Cardiac fibroblast (primary cell): ENCODE data around the gene LRMDA.

ENCODE experiments used
- DNase-seq, 2 donors: peaks; one replicate each; pipeline versions ENCODE4 v3.0.0 to v3.0.0-alpha.2; 2010; ENCODE audit warnings: low read depth in 2 of 2
- H3K4me3 ChIP-seq, 2 donors: replicated peaks in 1 of 2; 1 replicate in 1 of 2; 2 replicates in 1 of 2; pipeline ENCODE4 v1.5.1; 2011; ENCODE audit warnings: low read depth in 2 of 2, low read length in 2 of 2, mild to moderate bottlenecking in 2 of 2, moderate library complexity in 1 of 2
- CTCF ChIP-seq: IDR thresholded peaks from one replicate; pipeline ENCODE4 v1.5.1; 2011; ENCODE audit warnings: low read depth, mild to moderate bottlenecking, low read length, inconsistent platforms

LRMDA gene

GRCh38 chr10:75937823-75938222 is 506.4 kb downstream of the LRMDA start:
- no peak overlapping the region for H3K4me3 ChIP-seq
- no peak for TF ChIP-seq CTCF
- DNase-seq, result no peak

GRCh38 chr10:75938380-75939122 is 507.1 kb downstream of the LRMDA start:
- TF ChIP-seq CTCF, result no peak
- DNase-seq, result no peak
- H3K4me3 ChIP-seq, result no peak overlapping the region

GRCh38 chr10:75939541-75939940 is 508.1 kb downstream of the LRMDA start:
- TF ChIP-seq CTCF, result no peak
- DNase-seq, result no peak
- no peak overlapping the region for H3K4me3 ChIP-seq

- no peak for TF ChIP-seq CTCF
- no peak for DNase-seq
- H3K4me3 ChIP-seq, result no peak overlapping the region
Observed at GRCh38 chr10:75940742-75941141, 509.3 kb downstream of the LRMDA start.

GRCh38 chr10:75941223-75941801 is 509.9 kb downstream of the LRMDA start:
- no peak for DNase-seq

GRCh38 chr10:75944061-75944460 is 512.6 kb downstream of the LRMDA start:
- no peak for DNase-seq
- TF ChIP-seq CTCF, result no peak
- H3K4me3 ChIP-seq, result no peak overlapping the region

More at GRCh38 chr10:75941223-75941801, 509.9 kb downstream of the LRMDA start:
- TF ChIP-seq CTCF, result no peak
- no peak overlapping the region for H3K4me3 ChIP-seq

GRCh38 chr10:75948583-75948982 is 517.2 kb downstream of the LRMDA start:
- H3K4me3 ChIP-seq, result no peak overlapping the region
- DNase-seq, result no peak
- no peak for TF ChIP-seq CTCF
